ENCODE measurements around the gene C1QTNF12. TPM values are rescaled to one million over a fixed set of nuclear protein-coding genes. Genes with fewer than 3 reads are reported as not detected.

The C1QTNF12 gene
- total and polyA plus RNA-seq, 7 experiments from 2014 or later, result 0.56 to 5.8 (median 3.0) TPM; not detected in 1

GRCh38 chr1:1220197-1220596, 26.3 kb downstream of the C1QTNF12 start:
- H3K27me3 Mint-ChIP-seq, result no peaks in the 10 kb centered on the region
- no peak overlapping the region for H3K4me3 Mint-ChIP-seq
- peaks cover 0 to 3% of the 10 kb centered on the region in 2 donors for H3K4me1 ChIP-seq (ENCODE audit: control insufficient read depth in 2 of 2, insufficient read depth in 2 of 2, low read length in 2 of 2)
- intact Hi-C loops (cut with micrococcal nuclease), result no loop called here
- H3K36me3 Mint-ChIP-seq, result peaks cover 5 to 26% (median 8%) of the 10 kb centered on the region in 5 donors
- ChIA-PET POLR2A (no interaction called here), CTCF (no interaction called here)
- peaks cover 0 to 28% (median 13%) of the 10 kb centered on the region in 7 donors for H3K4me1 Mint-ChIP-seq
- peaks cover 0 to 89% (median 3%) of the 10 kb centered on the region in 3 experiments for H3K36me3 ChIP-seq (ENCODE audit: control insufficient read depth in 2 of 3, insufficient read depth in 3 of 3, low read length in 3 of 3)
- no peaks in the 10 kb centered on the region for H3K27me3 ChIP-seq (ENCODE audit: control insufficient read depth in 2 of 2, insufficient read depth in 2 of 2, low read length in 2 of 2)
- ATAC-seq, result no peak
- no peak overlapping the region for H3K4me3 ChIP-seq (ENCODE audit: low read length)
- no peak overlapping the region for H3K27ac Mint-ChIP-seq
- no peaks in the 10 kb centered on the region for H3K9me3 ChIP-seq (ENCODE audit: control insufficient read depth in 2 of 3, low read length in 3 of 3)
- H3K27ac ChIP-seq (ENCODE audit: low read depth, low read length), result no peak overlapping the region
- DNase-seq, result no peak
- H3K9me3 Mint-ChIP-seq, result no peaks in the 10 kb centered on the region

- peak overlapping the region in 1 of 9 donors; percentile 38 for H3K27ac Mint-ChIP-seq
- Histone ChIP-seq H3K27me3 (ENCODE audit: control insufficient read depth in 2 of 2, insufficient read depth in 2 of 2, low read length in 2 of 2) (no peaks in the 10 kb centered on the region), H3K4me3 (ENCODE audit: low read length) (no peak overlapping the region), H3K9me3 (ENCODE audit: control insufficient read depth in 2 of 3, low read length in 3 of 3) (no peaks in the 10 kb centered on the region), H3K36me3 (ENCODE audit: control insufficient read depth in 2 of 3, insufficient read depth in 3 of 3, low read length in 3 of 3) (peaks cover 0 to 80% (median 3%) of the 10 kb centered on the region in 3 experiments), H3K27ac (ENCODE audit: low read depth, low read length) (no peak overlapping the region), H3K4me1 (ENCODE audit: control insufficient read depth in 2 of 2, insufficient read depth in 2 of 2, low read length in 2 of 2) (peaks cover under 1 to 11% of the 10 kb centered on the region in 2 donors)
- POLR2A ChIA-PET, result no interaction called here
- no peak overlapping the region for H3K4me3 Mint-ChIP-seq
- intact Hi-C loops (cut with micrococcal nuclease), result no loop called here
- peaks cover 0 to 37% (median 20%) of the 10 kb centered on the region in 7 donors for H3K4me1 Mint-ChIP-seq
- no peaks in the 10 kb centered on the region for H3K9me3 Mint-ChIP-seq
- DNase-seq (no peak), ATAC-seq (no peak)
- CTCF ChIA-PET, result no interaction called here
- H3K36me3 Mint-ChIP-seq, result peaks cover 5 to 24% (median 8%) of the 10 kb centered on the region in 5 donors
- H3K27me3 Mint-ChIP-seq, result no peaks in the 10 kb centered on the region
Observed at GRCh38 chr1:1219341-1219740, 27.2 kb downstream of the C1QTNF12 start.

- Histone ChIP-seq H3K27me3 (ENCODE audit: control insufficient read depth in 2 of 2, insufficient read depth in 2 of 2, low read length in 2 of 2) (no peaks in the 10 kb centered on the region), H3K36me3 (ENCODE audit: control insufficient read depth in 2 of 3, insufficient read depth in 3 of 3, low read length in 3 of 3) (peaks cover 0 to 74% (median 3%) of the 10 kb centered on the region in 3 experiments), H3K9me3 (ENCODE audit: control insufficient read depth in 2 of 3, low read length in 3 of 3) (no peaks in the 10 kb centered on the region), H3K4me3 (ENCODE audit: low read length) (no peak overlapping the region), H3K27ac (ENCODE audit: low read depth, low read length) (no peak overlapping the region), H3K4me1 (ENCODE audit: control insufficient read depth in 2 of 2, insufficient read depth in 2 of 2, low read length in 2 of 2) (peaks cover 6 to 17% of the 10 kb centered on the region in 2 donors)
- ATAC-seq (no peak), DNase-seq (no peak)
- ChIA-PET POLR2A (no interaction called here), CTCF (interaction anchor here (0.8 kb wide), 1 partner anchor 223 kb away, joined by 3 read pairs; no protein-coding TSS in a partner anchor)
- Mint-ChIP-seq H3K27me3 (no peaks in the 10 kb centered on the region), H3K9me3 (no peaks in the 10 kb centered on the region), H3K4me3 (peak overlapping the region in 2 of 10 donors; percentile 17 to 59), H3K27ac (peak overlapping the region in 1 of 9 donors; percentile 13), H3K36me3 (peaks cover 5 to 24% (median 8%) of the 10 kb centered on the region in 5 donors), H3K4me1 (peaks cover 0 to 40% (median 21%) of the 10 kb centered on the region in 7 donors)
- intact Hi-C loops (cut with micrococcal nuclease), result no loop called here
Observed at GRCh38 chr1:1218524-1219200, 27.9 kb downstream of the C1QTNF12 start.

- Histone ChIP-seq H3K9me3 (ENCODE audit: control insufficient read depth in 2 of 3, low read length in 3 of 3) (no peaks in the 10 kb centered on the region), H3K27ac (ENCODE audit: low read depth, low read length) (no peak overlapping the region), H3K36me3 (ENCODE audit: control insufficient read depth in 2 of 3, insufficient read depth in 3 of 3, low read length in 3 of 3) (peaks cover 0 to 67% (median 3%) of the 10 kb centered on the region in 3 experiments), H3K4me1 (ENCODE audit: control insufficient read depth in 2 of 2, insufficient read depth in 2 of 2, low read length in 2 of 2) (peaks cover 6 to 24% of the 10 kb centered on the region in 2 donors), H3K27me3 (ENCODE audit: control insufficient read depth in 2 of 2, insufficient read depth in 2 of 2, low read length in 2 of 2) (no peaks in the 10 kb centered on the region), H3K4me3 (ENCODE audit: low read length) (no peak overlapping the region)
- H3K4me1 Mint-ChIP-seq, result peaks cover 0 to 36% (median 20%) of the 10 kb centered on the region in 7 donors
- no peak for DNase-seq
- H3K36me3 Mint-ChIP-seq, result peaks cover 2 to 21% (median 3%) of the 10 kb centered on the region in 5 donors
- peak overlapping the region in 1 of 10 donors; percentile 17 for H3K4me3 Mint-ChIP-seq
- CTCF ChIA-PET, result interaction anchor here (0.8 kb wide), 1 partner anchor 224 kb away, joined by 3 read pairs; no protein-coding TSS in a partner anchor
- no peak for ATAC-seq
- H3K9me3 Mint-ChIP-seq, result no peaks in the 10 kb centered on the region
- POLR2A ChIA-PET, result interaction anchor here (1.0 kb wide), 1 partner anchor 14 kb away, joined by 3 read pairs; no protein-coding TSS in a partner anchor
- intact Hi-C loops (cut with micrococcal nuclease), result no loop called here
- peak overlapping the region in 2 of 9 donors; percentile 25 to 46 for H3K27ac Mint-ChIP-seq
- no peaks in the 10 kb centered on the region for H3K27me3 Mint-ChIP-seq
Observed at GRCh38 chr1:1217621-1218523, 28.6 kb downstream of the C1QTNF12 start.

- peak; percentile 38 for ATAC-seq
- no peaks in the 10 kb centered on the region for H3K9me3 Mint-ChIP-seq
- peaks cover 0 to 33% (median 17%) of the 10 kb centered on the region in 7 donors for H3K4me1 Mint-ChIP-seq
- H3K27me3 ChIP-seq (ENCODE audit: control insufficient read depth in 2 of 2, insufficient read depth in 2 of 2, low read length in 2 of 2), result no peaks in the 10 kb centered on the region
- peaks cover 6 to 24% of the 10 kb centered on the region in 2 donors for H3K4me1 ChIP-seq (ENCODE audit: control insufficient read depth in 2 of 2, insufficient read depth in 2 of 2, low read length in 2 of 2)
- no peaks in the 10 kb centered on the region for H3K9me3 ChIP-seq (ENCODE audit: control insufficient read depth in 2 of 3, low read length in 3 of 3)
- no peak for DNase-seq
- no peaks in the 10 kb centered on the region for H3K27me3 Mint-ChIP-seq
- peaks cover 0 to 58% (median 0%) of the 10 kb centered on the region in 3 experiments for H3K36me3 ChIP-seq (ENCODE audit: control insufficient read depth in 2 of 3, insufficient read depth in 3 of 3, low read length in 3 of 3)
- peak overlapping the region in 4 of 10 donors; percentile 13 to 55 (median 45) for H3K4me3 Mint-ChIP-seq
- H3K27ac Mint-ChIP-seq, result peak overlapping the region in 6 of 9 donors; percentile 5 to 89 (median 61)
- intact Hi-C loops (cut with micrococcal nuclease), result no loop called here
- no peak overlapping the region for H3K27ac ChIP-seq (ENCODE audit: low read depth, low read length)
- ChIA-PET POLR2A (interaction anchor here (1.0 kb wide), 1 partner anchor 13 kb away, joined by 3 read pairs; no protein-coding TSS in a partner anchor), CTCF (no interaction called here)
- no peak overlapping the region for H3K4me3 ChIP-seq (ENCODE audit: low read length)
- peaks cover 0 to 18% (median 0%) of the 10 kb centered on the region in 5 donors for H3K36me3 Mint-ChIP-seq
Observed at GRCh38 chr1:1216770-1217620, 29.5 kb downstream of the C1QTNF12 start.
